ENCODE results near the gene ULK4. TPM values are rescaled to one million over a fixed set of nuclear protein-coding genes. Genes with fewer than 3 reads are reported as not detected.

ULK4 gene
- total and polyA plus RNA-seq, 2 of the 4 experiments (the other 2 are of a cell fraction), result 2.7 to 5.0 TPM

DNA sequence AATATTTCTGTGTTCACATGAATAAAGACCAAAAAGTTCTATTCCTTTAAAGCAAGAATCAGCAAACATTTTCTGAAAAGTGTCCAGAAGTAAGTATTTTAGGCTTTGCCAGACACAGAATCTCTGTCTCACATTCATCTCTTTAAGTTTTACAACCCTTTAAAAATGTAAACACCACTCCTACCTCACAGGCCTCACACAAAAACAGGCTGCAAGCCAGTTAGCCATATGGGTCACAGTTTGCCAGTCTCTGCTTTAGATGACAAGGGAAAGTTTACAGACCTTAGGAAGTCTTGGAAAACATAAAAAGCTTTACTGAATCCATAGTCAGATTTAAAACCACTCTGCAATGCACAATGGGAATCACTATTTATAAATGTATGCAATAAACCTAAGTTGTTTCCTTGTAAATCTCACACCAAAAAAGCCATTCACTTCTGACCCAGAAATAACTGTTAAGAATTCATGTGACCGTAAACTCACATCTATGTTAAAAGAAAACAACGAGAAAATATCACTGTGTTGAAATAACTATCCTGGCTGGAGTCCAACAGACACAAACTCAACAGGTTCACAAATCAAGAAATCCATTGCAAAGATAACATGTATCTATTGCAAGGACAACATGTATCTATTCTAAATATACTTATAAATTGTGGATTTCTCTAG is 308.2 kb downstream of the ULK4 start:
- no peak overlapping the region for H3K18ac ChIP-seq (ENCODE audit: low read depth, low read length)
- H2BK15ac ChIP-seq (ENCODE audit: low read depth, low read length), result no peak overlapping the region
- no peak overlapping the region for H3K4me3 ChIP-seq (ENCODE audit: insufficient read depth, low read depth, low read length)
- dilution Hi-C loops (cut with HindIII; ENCODE audit: low sequenced_read_pairs, unreplicated experiment) (no loop called here), intact Hi-C loops (cut with micrococcal nuclease) (no loop called here), in situ Hi-C loops (cut with MboI; ENCODE audit: low sequenced_read_pairs) (no loop called here)
- H3K9me3 ChIP-seq (ENCODE audit: control insufficient read depth, insufficient read depth, low read length), result peaks cover 3% of the 10 kb centered on the region; the same call in 1 of the 2 replicates
- H2AK9ac ChIP-seq (replicated peaks; ENCODE audit: low read depth, low read length, poor library complexity), result no peak overlapping the region
- WGBS, 2 experiments (ENCODE audit: extremely low coverage in 2 of 2, insufficient read length in 1 of 2), result no CpG with 5 or more reads among the region's 2 CpGs
- H3K4me1 ChIP-seq (ENCODE audit: control insufficient read depth, insufficient read depth, low read length), result peaks cover 4% of the 10 kb centered on the region; the same call in 1 of the 2 replicates
- no peak overlapping the region; the same call in 1 of the 2 replicates for H3K4me2 ChIP-seq (ENCODE audit: low read depth, low read length)
- ChIA-PET CTCF (no interaction called here), POLR2A (ENCODE audit: unreplicated experiment) (no interaction called here)
- no peak overlapping the region for H3K23ac ChIP-seq (ENCODE audit: low read depth, low read length)
- no peak overlapping the region for H4K8ac ChIP-seq (ENCODE audit: low read depth in 2 of 2, low read length in 2 of 2)
- no peak overlapping the region for H2BK5ac ChIP-seq (ENCODE audit: low read depth, low read length, poor library complexity, severe bottlenecking)
- H3K14ac ChIP-seq (replicated peaks; ENCODE audit: low read depth, low read length), result no peak overlapping the region
- H2AK5ac ChIP-seq (ENCODE audit: low read depth, low read length), result no peak overlapping the region
- peak overlapping the region; percentile 29; the same call in 1 of the 2 replicates for H3K27ac ChIP-seq (ENCODE audit: insufficient read depth, low read length)
- ATAC-seq (ENCODE audit: low read depth) (peak; percentile 69), DNase-seq (peak; percentile 12)
- no peak overlapping the region for H4K5ac ChIP-seq (ENCODE audit: low read depth, low read length)
- H4K20me1 ChIP-seq (ENCODE audit: insufficient read depth, low read length), result no peaks in the 10 kb centered on the region
- no TSS peak for BruUV-seq (replicated peaks)
- H3K56ac ChIP-seq (ENCODE audit: extremely low read depth, insufficient read depth, low read length), result no peak overlapping the region
- H4K91ac ChIP-seq (ENCODE audit: insufficient read depth, low read depth, low read length), result no peak overlapping the region
- H3K9ac ChIP-seq (ENCODE audit: low read depth, low read length), result no peak overlapping the region
- H3K4ac ChIP-seq (ENCODE audit: low read depth, low read length), result no peak overlapping the region
- H3K27me3 ChIP-seq (ENCODE audit: control insufficient read depth, insufficient read depth, low read length), result no peaks in the 10 kb centered on the region
- TF ChIP-seq, protein P1, sequence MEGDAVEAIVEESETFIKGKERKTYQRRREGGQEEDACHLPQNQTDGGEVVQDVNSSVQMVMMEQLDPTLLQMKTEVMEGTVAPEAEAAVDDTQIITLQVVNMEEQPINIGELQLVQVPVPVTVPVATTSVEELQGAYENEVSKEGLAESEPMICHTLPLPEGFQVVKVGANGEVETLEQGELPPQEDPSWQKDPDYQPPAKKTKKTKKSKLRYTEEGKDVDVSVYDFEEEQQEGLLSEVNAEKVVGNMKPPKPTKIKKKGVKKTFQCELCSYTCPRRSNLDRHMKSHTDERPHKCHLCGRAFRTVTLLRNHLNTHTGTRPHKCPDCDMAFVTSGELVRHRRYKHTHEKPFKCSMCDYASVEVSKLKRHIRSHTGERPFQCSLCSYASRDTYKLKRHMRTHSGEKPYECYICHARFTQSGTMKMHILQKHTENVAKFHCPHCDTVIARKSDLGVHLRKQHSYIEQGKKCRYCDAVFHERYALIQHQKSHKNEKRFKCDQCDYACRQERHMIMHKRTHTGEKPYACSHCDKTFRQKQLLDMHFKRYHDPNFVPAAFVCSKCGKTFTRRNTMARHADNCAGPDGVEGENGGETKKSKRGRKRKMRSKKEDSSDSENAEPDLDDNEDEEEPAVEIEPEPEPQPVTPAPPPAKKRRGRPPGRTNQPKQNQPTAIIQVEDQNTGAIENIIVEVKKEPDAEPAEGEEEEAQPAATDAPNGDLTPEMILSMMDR (conservative IDR thresholded peaks at IDR 0.05; ENCODE audit: low read depth, low read length), result no peak
- no peak for TF ChIP-seq NFE2L2 (IDR thresholded peaks at IDR 0.05; ENCODE audit: low read depth, low read length)
- TF ChIP-seq MAFK (IDR thresholded peaks at IDR 0.05; ENCODE audit: low read depth, low read length), result no peak
- no peak for TF ChIP-seq MAZ (IDR thresholded peaks at IDR 0.05; ENCODE audit: borderline replicate concordance, low read depth, low read length)
- no peak for TF ChIP-seq CHD1 (IDR thresholded peaks at IDR 0.05; ENCODE audit: low read depth, low read length)
- no peak for TF ChIP-seq SMC3 (IDR thresholded peaks at IDR 0.05; ENCODE audit: low read depth, low read length)
- TF ChIP-seq CEBPB (IDR thresholded peaks at IDR 0.05; ENCODE audit: low read depth, low read length), result no peak
- TF ChIP-seq, protein P2, sequence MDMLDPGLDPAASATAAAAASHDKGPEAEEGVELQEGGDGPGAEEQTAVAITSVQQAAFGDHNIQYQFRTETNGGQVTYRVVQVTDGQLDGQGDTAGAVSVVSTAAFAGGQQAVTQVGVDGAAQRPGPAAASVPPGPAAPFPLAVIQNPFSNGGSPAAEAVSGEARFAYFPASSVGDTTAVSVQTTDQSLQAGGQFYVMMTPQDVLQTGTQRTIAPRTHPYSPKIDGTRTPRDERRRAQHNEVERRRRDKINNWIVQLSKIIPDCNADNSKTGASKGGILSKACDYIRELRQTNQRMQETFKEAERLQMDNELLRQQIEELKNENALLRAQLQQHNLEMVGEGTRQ (IDR thresholded peaks at IDR 0.05; ENCODE audit: low read depth, low read length), result no peak
- TF ChIP-seq RCOR1 (IDR thresholded peaks at IDR 0.05; ENCODE audit: insufficient replicate concordance, low read length), result no peak
- no peak for TF ChIP-seq POLR2A (IDR thresholded peaks at IDR 0.05; ENCODE audit: low read depth, low read length)
- TF ChIP-seq MXI1 (IDR thresholded peaks at IDR 0.05; ENCODE audit: borderline replicate concordance, low read depth, low read length), result no peak
- no peak for TF ChIP-seq RFX5 (IDR thresholded peaks at IDR 0.05; ENCODE audit: low read depth, low read length)
- TF ChIP-seq BHLHE40 (IDR thresholded peaks at IDR 0.05; ENCODE audit: low read depth, low read length), result no peak
- no peak for TF ChIP-seq RAD21 (IDR thresholded peaks at IDR 0.05; ENCODE audit: low read length)
- no peak for TF ChIP-seq FOS (IDR thresholded peaks at IDR 0.05; ENCODE audit: low read depth, low read length)
- TF ChIP-seq, protein P3, sequence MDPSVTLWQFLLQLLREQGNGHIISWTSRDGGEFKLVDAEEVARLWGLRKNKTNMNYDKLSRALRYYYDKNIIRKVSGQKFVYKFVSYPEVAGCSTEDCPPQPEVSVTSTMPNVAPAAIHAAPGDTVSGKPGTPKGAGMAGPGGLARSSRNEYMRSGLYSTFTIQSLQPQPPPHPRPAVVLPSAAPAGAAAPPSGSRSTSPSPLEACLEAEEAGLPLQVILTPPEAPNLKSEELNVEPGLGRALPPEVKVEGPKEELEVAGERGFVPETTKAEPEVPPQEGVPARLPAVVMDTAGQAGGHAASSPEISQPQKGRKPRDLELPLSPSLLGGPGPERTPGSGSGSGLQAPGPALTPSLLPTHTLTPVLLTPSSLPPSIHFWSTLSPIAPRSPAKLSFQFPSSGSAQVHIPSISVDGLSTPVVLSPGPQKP (IDR thresholded peaks at IDR 0.05; ENCODE audit: borderline replicate concordance, low read depth, low read length), result no peak
- H3K36me3 ChIP-seq (ENCODE audit: control insufficient read depth, insufficient read depth, low read length), result no peaks in the 10 kb centered on the region
- no peaks in the 10 kb centered on the region for H3K9me1 ChIP-seq (ENCODE audit: insufficient read depth, low read length)
- no peak overlapping the region for H2AFZ ChIP-seq (replicated peaks; ENCODE audit: low read length, poor library complexity)
- H2BK120ac ChIP-seq (ENCODE audit: low read depth, low read length), result no peak overlapping the region
- no peak overlapping the region for H2BK20ac ChIP-seq (ENCODE audit: low read depth, low read length)
- H3K79me1 ChIP-seq (ENCODE audit: low read depth in 1 of 2, low read length in 2 of 2), result no peaks in the 10 kb centered on the region
